Activated CD8-positive, alpha-beta memory T cell treated with anti-CD3 and anti-CD28 coated beads for 4 hours (primary cell): Measurements from ENCODE around the gene NCKAP5.
"Not testable (repeated sequence)": the region's sequence is repeated elsewhere in the genome, so short reads cannot be mapped to it uniquely, and the experiment has no call there.

Experiments
- DNase-seq, 2 donors: peaks; one replicate each; pipeline ENCODE4 v3.0.0-alpha.2; 2020; ENCODE audit warnings: low read depth in 2 of 2

Gene NCKAP5

DNA sequence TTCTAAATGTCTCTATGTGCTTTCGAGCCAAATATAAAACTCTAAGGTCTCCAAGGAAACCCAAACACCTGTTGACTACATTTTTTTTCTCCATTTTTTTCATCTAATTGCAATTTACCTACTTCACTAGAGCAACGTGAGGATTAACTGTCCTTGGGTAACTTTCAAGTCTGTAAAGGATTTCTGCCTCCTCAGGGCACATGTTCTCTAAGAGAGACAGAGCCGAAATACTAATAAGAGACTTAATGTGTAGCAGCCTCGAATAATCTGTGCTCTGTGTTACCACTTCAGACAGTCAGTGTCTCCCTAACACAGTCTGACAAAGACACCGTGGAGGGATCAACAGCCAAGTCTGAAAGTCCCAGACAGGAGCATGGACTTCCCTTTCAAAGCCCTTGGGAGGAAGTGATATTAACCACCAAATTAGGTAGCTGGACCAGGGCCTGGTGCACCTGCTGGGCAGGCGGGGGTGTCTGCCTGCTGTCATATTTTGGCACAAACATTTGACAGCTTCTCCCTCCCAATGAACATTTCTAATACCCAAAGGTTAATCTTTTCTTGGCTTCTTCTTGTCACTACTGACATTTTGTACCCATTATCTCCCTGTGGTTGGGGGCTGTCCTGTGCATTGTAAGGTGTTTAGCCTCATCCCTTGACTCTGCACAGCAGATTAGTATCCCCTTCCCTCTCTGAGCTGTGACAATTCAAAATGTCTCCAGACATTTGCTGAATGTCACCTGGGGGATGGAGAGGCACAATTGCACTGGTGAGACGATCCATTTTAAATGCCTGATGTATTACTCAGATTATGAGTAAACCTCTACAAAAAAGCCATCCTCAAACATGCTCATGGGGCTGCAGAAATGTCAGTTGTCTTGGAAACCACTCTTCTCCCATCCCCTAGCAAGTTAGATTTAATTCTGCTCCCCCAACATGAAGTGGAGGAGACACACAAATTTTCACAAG lies 852.6 kb downstream of the NCKAP5 start:
- DNase-seq: no peak

DNA sequence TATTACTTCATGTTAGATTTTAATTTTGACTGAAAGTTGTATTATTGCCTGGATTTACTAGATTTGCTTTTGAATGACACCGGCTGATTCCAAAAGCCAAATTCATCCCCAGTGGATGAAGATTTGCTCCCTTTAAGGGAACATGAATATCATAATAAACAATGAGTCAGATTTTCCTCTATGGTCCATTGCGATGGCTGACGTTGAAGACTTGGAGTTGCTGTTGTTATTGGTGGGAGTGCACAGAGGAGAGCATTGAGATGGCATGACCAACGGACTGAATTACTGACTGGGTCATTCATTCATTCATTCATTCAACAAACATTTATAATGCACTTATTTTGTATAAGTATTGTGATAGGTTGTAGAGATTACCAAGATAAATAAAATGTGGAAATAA lies 864.9 kb downstream of the NCKAP5 start:
- no peak for DNase-seq

DNA sequence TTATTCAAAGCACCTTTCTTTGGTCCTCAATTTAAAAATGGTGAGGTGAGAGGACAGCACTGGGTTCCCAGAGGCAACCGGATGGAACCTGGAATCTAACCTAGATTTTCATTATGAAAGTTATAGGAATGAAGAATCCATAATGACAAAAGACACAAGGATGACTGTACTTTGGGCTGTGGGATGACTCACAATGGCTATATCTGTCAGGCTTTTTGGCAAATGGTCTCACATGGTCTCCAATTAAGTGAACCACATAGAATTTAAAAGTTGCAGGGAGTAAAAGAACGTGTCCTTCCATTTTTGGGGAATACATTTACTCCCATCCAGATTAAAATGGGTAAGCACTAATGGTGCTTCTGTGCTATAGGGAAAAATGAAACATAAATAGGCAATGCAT lies 866.5 kb downstream of the NCKAP5 start:
- DNase-seq: no peak

DNA sequence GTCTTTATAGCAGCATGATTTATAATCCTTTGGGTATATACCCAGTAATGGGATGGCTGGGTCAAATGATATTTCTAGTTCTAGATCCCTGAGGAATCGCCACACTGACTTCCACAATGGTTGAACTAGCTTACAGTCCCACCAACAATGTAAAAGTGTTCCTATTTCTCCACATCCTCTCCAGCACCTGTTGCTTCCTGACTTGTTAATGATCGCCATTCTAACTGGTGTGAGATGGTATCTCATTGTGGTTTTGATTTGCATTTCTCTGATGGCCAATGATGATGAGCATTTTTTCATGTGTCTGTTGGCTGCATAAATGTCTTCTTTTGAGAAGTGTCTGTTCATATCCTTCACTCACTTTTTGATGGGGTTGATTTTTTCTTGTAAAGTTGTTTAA lies 868.5 kb downstream of the NCKAP5 start:
- DNase-seq: not testable (repeated sequence)

DNA sequence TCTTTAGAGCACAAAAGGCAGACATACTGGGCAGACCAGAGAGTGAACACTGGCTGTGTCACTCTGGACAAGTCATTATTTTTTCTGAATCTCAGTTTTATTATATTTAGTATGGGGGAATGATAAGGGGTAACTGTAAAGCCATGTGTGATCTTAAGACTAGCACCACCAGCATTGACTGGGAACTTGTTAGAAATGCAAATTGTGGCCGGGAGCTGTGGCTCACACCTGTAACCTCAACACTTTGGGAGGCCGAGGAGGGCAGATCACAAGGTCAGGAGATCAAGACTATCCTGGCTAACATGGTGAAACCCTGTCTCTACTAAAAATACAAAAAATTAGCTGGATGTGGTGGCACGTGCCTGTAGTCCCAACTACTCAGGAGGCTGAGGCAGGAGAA lies 869.9 kb downstream of the NCKAP5 start:
- not testable (repeated sequence) for DNase-seq

DNA sequence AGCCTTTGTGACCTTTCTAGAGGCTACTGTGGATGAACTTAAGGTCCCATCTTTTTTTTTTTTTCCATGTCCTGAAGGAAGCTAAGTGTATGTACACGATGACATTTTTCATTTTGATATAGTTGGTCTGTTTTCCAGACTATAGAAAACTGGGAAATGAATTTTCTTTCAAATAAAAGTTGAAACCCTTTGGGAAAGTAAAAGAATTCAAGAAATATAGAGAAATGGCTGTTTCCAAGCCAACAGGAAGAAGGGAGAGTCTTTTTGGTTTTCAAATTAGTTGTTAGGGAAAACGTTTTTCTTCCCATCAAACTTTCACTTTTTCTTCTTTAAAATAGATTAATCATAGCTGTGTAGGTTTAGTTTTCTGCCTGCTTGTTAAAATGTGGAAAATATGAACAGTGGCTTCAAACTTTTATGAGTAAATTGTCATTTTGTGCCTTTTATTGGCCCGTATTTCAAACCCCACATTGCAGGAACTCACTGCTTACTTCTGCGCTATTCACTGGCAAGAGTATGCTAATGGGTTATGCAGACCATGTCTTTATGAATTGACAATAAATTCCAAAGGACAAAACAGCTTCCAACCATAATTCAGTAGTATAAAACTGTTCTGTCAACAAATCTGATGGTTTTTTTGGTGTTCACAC lies 870.6 kb downstream of the NCKAP5 start:
- no peak for DNase-seq

DNA sequence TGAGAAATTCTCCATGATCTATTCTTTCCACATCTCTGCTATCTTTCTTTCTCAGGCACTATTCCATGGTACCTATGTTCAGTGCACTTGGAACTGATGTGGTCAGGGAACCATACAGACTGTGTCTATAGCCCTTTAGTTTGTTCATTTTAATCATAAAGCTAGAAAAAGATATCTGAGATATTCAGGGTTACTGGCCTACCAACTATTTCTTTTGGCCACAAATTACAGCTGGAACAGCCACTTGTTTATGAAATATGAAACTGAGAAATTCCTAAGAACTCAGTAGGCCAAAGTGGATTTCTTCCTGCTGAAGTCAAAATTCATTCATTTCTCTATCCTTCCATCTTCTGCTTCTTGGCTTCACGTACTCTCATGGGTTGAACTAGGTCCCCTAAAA lies 875.4 kb downstream of the NCKAP5 start:
- DNase-seq: no peak

DNA sequence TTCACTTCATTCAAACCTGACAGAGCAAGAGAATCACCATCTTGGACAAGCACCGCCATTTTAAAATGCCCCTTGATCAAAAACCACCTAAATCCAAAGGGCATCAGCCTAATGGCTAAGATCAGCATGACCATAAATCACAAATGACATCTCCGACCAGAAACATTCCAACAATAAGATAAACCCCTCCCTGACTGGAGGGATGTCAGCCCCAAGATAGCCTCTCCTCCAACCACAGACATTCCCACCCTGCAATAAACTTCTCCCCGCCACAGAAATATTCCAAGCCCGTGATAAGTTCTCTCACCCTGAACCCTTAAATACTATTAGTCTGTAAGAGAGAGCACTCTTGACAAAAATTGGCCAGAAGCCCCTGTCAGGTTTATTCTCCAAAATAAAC lies 876.7 kb downstream of the NCKAP5 start:
- DNase-seq: no peak

DNA sequence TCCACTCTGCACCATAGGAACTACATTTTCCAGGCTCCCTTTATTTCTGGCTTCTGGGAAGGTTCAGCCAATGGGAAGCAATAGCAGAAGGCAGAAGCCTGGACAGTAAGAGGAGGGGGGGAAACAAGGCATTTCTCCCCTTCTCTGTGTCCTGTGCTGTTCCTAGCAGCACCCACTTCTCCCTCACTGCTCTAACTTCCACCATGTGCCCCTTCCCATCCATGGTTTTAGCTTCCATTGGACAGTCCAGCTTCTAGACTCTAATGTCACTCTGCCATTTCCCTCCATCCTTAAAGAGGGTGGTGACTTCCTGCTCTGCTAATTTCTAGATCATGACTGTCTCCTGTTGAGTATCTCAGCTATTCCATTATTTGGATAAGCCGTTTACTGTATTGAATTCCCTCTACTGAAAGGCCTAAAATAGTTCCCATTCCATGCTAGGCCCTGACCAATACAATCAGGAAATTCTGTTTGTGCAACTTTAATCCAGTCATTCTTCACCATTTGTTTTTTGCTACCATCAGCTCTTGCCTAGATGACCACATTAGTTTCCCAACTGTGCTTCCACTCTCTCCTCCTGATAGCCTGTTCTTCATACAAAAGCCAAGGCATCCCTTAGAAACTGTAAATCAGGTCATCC lies 877.5 kb downstream of the NCKAP5 start:
- no peak for DNase-seq

DNA sequence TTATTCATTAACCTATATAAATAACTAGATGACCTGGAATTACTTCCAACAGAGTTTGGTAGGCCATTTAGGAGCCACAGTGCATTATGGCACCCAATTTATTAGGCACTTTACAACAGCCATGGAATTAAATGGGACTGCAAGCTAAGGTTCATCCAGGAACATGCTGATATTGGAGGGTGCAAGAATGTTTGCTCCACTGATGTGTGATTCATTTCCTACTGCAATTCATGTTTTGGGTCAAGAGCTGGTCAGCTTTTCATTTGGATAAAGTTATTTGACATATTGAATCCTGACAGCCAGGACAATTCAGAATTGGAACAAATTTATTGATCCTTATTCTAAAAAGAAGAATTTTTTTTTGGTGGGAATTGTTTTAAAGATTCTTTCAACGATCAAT lies 886.5 kb downstream of the NCKAP5 start:
- no peak for DNase-seq

DNA sequence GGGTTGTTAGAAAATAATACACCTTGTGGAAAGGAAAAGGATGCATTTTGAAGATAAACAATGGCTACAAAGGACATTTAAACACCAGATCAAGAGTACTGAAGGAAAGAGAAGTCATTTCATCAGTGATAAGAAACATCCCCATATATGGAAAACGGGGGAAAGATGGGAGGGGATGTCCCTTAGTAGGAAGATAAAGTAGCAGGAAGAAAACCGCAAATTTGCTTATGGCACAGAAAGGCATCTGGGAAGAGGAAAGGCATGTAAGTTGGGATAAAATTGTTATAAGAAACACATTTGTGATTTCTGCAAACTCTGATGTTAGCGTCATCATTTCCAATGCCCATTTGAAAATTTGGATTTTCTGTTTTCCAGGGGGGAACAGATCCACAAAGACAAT lies 887.7 kb downstream of the NCKAP5 start:
- DNase-seq: no peak

DNA sequence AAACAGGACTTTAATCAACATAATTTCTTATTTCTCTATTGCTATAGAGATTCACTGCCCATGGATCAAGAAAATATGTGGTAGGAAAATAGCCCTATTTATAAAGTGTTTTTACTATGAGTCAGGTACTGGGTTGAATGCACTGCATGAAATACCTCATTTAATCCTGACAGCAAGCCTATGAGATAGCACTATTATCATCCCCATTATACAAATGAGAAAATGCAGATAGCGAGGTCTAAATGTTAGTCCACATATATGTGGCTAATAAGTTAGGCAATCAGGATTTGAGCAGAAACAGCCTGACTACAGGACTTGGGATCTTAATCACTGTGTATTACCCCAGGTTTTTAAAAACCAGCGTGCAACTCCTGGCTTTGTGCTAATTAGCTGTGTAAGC lies 889.8 kb downstream of the NCKAP5 start:
- DNase-seq: no peak

DNA sequence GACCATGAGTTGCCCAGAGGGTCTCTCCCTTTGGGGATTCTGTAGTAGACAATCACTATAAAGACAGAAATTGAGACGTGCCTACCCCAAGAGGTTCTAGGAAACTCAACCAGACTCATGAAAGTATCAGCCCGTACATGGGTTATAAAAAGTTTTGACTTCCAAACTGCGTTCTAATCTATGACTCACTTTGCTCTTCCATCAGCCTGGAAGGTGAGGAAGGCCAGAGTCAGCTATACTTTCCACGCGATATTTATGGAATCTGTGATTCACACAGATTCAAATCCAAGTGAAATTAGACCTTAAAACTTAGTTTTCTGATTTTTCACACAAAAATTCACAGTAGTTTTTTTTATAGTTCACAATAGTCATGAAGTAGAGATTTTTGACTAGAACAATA lies 890.6 kb downstream of the NCKAP5 start:
- no peak for DNase-seq

DNA sequence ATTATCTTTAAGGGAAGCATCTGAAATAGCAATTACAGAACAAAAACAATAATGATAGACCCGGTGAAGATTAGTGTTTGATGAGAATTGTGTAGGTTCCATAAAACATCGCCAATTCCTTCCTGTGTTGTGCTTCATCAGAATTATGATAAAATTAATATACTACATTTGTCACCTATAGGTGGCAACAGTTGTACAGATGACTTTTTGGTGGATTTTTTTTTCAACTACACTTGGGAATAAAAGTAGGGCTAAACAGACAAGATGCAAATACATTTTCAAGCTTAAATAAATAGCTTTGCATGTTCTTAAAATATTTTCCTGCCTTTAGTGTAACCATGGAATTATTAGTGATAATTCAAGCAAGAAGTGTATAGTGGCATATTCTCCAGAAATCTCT lies 891.3 kb downstream of the NCKAP5 start:
- DNase-seq: no peak

DNA sequence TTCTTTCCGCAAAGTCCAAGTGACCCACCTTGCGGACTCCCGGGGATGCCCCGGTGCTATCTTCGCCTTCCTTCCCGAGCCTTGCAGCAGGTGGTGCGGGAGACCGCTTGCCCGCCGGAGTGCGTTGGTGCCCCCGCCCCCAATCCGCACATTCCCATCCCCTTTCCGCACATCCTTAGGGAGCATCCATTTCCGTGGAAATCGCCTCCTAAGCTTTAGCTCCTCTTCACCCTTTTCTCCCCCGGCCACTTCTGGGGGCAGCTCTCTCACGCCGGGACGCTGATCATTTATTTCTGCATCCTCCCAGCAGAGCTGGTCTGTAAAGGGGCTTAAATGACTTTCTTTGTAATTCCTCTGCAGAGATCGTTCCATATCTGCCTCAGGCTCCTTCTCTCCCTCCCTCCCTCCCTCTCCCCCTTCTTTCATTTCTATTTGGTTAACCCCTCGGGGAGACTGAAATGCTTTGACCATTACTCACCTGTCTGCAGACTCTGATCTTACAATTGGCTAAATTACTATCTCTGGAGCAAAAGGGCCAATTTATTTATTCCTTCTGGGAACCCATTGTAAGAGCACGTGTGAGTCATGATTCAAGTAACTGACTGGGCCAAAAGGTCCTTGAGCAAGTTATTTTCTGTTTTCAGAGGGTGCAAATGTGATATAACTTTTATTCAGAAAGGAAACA lies 897.0 kb downstream of the NCKAP5 start:
- DNase-seq: no peak

DNA sequence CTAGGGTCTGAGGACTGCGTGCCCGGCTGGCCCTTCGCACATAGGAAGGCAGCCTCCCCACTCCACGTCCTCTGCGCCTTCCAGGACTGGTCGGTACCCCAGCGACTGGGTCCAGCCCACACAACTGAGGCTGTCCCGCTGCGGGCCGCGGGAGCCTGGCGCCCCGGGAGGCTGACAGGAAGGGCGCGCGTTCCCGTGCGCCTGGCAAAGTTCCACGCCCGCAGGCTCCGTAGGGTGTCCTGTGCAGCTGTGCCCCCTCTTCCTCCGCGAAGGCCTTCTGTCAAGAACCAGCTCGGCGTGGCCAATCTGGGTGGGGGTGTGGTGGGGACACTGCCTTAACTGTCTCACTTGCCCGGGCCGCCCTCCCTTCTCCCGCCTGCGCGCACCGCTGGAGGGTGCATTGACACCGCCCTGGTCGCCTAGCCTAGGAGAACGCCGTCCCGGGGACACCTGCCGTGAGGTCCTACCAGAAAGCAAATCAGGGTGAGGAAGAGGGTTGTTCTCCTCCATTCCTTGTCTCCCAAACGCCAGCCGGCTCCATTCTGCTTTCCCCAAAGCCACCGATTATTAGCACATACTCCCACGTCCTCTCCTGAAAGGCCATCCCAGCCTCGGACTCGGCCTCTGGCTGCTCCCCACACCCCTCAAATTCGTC lies 897.6 kb downstream of the NCKAP5 start:
- no peak for DNase-seq

DNA sequence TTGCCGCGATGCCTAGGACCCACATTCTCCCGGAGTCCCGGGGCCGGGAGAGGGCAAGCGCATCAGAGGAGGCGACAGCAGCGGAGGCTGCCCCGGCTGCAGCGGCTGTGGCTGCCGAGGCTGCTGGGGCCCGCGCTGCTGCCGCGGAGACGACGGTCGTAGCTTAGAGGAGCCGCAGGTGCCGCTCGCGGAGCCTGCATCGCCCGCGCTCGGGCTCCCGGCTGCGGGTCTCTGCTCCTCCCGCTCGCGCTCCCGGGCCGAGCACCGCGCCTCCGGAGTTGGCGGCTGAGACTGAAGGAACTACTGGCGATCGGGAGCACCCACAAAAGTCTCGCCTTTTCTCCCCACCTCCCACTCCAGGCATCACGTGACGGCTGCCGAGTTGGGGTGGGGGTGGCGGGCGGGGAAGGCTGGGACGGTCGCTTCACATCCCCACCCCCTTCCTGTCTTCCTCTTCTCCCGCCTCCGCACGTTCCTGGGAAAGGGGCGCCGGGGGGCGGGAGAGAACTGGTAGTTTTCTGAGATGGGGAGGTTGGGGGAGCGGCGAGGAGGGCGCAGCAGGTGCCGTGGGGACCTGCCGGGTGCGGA lies 898.3 kb downstream of the NCKAP5 start, which contains the start of gene LYPD1:
TSS of gene LYPD1 (minus strand) at position 298 of the 588 bp plus-strand sequence. CDS start at position 25, 273 bp downstream.
- no peak for DNase-seq

DNA sequence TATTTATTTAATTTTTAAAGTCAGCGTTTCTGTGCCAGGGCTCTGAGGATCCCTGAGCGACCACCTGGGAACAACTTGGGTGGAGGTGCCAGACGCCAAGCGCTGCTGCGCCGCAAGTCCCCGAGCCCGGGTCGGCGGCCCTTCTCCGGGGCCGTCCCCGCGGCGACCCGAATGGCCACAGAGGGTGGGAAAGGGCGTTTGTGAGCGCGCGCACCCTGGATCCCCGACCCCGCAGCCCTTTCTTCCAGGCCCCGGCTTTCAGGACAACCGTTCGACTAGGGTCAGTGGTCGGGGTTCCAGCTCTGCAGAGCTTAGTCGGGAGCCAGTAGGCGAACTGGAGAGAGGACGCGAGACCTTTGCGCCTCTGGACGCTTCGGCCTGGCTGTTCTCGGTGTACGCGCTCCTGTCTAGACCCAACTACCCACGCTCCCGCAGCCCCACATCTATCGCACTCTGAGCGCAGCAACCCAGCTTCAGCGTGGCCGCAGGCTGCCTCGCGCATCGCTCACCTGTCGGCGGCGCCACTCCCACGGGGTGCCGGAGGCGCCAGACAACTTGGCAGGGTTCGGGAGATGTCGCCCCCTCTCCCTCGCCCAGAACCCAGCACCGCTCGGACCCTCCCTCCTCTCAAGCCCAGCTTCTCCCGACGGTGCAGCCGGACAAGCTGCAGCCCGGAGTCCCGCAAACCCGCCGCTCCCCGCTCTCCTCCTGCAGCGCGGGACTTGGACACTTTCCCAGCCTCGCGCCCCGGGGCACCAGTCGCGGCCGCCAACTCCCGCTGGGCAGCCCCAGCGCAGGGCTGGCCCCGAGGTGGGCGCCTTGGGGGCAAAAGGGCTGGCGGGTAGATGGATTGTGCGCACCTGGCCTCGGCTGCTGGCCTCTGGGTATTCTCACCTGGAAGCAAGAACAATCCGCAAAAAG lies 899.0 kb downstream of the NCKAP5 start:
- DNase-seq: no peak

DNA sequence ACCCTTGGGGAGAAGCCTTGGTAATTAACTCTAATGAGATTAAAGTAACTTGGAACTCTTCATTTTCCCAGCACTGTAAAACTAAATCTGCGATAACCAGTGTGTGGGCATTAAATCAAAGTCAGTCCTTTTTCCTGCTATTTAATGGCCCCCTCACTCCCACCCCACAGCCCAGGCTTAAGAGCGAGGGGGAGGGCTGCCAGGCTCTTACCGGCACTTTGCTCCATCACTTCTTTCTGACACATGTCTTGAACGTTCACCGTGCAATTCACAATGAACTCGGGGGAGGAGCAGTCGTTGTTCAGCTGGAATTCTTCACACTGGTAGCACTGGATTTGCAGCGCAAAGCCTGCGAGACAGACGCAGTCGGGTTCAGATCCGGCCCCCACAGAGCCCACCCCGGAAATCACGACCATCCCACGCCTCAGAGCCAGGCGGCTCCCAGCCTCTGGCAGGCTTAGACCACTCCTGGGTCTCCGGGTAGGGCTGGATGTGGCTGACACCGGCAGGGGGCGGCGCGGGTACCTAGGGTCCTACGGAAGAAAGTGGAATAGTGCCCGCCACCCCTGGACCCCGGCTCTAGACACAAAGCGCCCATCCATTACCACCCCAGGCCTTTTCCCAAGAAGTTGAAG lies 900.0 kb downstream of the NCKAP5 start:
- no peak for DNase-seq
